Vagina (tissue), 2 donors: Measurements from ENCODE around the gene MYL11. TPM values are rescaled to one million over a fixed set of nuclear protein-coding genes. Genes with fewer than 3 reads are reported as not detected.
A peak's percentile ranks its signal among the peaks of the same experiment; 100 is the strongest.
"Not testable (repeated sequence)": the region's sequence is repeated elsewhere in the genome, so short reads cannot be mapped to it uniquely, and the experiment has no call there.

Source experiments
- DNase-seq, 2 donors: peaks; one replicate each; pipeline ENCODE4 v3.0.0-alpha.2; 2017; ENCODE audit errors: extremely low spot score in 2 of 2
- H3K27ac ChIP-seq: fragments of 200-600 bp; sonication (generic); one replicate; pipeline ENCODE4 v1.5.1; 2019
- H3K27me3 ChIP-seq: fragments of 200-600 bp; sonication (generic); one replicate; pipeline ENCODE4 v1.5.1; 2019
- H3K36me3 ChIP-seq, 2 donors: fragments of 200-600 bp; sonication (generic); one replicate each; pipeline ENCODE4 v1.5.1; 2017 to 2019
- H3K4me1 ChIP-seq: fragments of 200-600 bp; sonication (generic); one replicate; pipeline ENCODE4 v1.5.1; 2019
- H3K4me3 ChIP-seq, 2 donors: fragments of 200-600 bp; sonication (generic); 1 replicate in 1 of 2; 2 replicates in 1 of 2; pipeline ENCODE4 v1.5.1; 2016 to 2019
- H3K9me3 ChIP-seq: fragments of 200-600 bp; sonication (generic); one replicate; pipeline ENCODE4 v1.5.1; 2019
- CTCF ChIP-seq, 3 experiments: fragments of 450-650 bp in 2 of 3; fragments of 200-600 bp in 1 of 3; sonication (generic) in 1 of 3; IDR thresholded peaks; one replicate each; pipeline ENCODE4 v1.5.1; 2017 to 2019; ENCODE audit warnings: antibody characterized with exemption in 3 of 3, mild to moderate bottlenecking in 2 of 3, moderate library complexity in 2 of 3
- POLR2A ChIP-seq, 2 donors: fragments of 450-650 bp; IDR thresholded peaks; one replicate each; pipeline ENCODE4 v1.6.1; 2017; ENCODE audit warnings: antibody characterized with exemption in 2 of 2, mild to moderate bottlenecking in 2 of 2, moderate library complexity in 2 of 2
- POLR2AphosphoS5 ChIP-seq, 2 donors: sonication (generic); formaldehyde crosslinking; IDR thresholded peaks; one replicate each; pipeline ENCODE4 v1.9.0; 2017; ENCODE audit warnings: antibody characterized with exemption in 2 of 2, mild to moderate bottlenecking in 2 of 2, low read depth in 1 of 2; ENCODE audit not compliant: insufficient read depth in 1 of 2
- intact Hi-C: fragments of 100-400 bp; cut with DNase I; formaldehyde crosslinking; loops from one replicate; pipeline ENCODE4 v1.15.1; 2023
- total RNA-seq: library from RNA; depleted of rRNA; stranded (reverse); fragments of >200 nt; gene quantifications from one replicate; pipeline ENCODE4 v1.2.3, GENCODE V29; 2016

The MYL11 gene
- total RNA-seq, 1 donor from 2014 or later = not detected

DNA sequence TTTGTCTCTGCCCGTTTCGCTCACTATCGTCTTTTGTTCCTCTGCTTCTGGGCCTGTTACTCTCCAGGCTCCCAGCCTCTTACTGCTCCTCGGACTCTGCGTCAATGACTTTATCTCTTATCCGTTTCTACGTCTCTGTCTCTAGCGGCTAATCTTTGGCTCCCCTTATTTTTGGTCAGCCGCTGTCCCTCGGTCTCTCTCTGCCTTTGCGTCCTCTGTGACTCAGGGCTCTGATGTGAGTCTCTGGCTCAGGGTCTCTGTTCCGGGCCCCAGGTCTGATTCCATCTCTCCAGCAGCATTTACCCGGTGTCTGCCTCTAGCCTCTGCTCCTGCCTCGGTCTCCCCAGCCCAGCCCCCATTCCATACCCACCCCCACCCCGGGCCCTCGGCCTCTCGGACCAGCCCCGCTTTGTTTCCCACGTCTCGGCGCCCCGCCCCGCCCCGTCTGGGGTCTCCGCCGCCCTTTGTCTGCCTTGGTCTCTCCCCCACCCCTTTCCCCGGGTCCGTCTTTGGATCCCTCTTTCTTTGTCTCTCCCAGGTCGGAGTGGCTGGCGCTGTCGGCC is 20.1 kb downstream of the MYL11 start:
- H3K27ac ChIP-seq = peak overlapping the region; percentile 72
- H3K9me3 ChIP-seq = no peaks in the 10 kb centered on the region
- TF ChIP-seq POLR2AphosphoS5 (IDR thresholded peaks at IDR 0.05; ENCODE audit: insufficient read depth in 1 of 2, low read depth in 1 of 2) (no peak), CTCF (IDR thresholded peaks at IDR 0.05) (no peak)
- H3K27me3 ChIP-seq = no peaks in the 10 kb centered on the region
- no peaks in the 10 kb centered on the region for H3K36me3 ChIP-seq
- no peak for DNase-seq
- H3K4me3 ChIP-seq = peak overlapping the region; percentile 83 to 95
- intact Hi-C loops = no loop called here
- H3K4me1 ChIP-seq = peaks cover 38% of the 10 kb centered on the region

DNA sequence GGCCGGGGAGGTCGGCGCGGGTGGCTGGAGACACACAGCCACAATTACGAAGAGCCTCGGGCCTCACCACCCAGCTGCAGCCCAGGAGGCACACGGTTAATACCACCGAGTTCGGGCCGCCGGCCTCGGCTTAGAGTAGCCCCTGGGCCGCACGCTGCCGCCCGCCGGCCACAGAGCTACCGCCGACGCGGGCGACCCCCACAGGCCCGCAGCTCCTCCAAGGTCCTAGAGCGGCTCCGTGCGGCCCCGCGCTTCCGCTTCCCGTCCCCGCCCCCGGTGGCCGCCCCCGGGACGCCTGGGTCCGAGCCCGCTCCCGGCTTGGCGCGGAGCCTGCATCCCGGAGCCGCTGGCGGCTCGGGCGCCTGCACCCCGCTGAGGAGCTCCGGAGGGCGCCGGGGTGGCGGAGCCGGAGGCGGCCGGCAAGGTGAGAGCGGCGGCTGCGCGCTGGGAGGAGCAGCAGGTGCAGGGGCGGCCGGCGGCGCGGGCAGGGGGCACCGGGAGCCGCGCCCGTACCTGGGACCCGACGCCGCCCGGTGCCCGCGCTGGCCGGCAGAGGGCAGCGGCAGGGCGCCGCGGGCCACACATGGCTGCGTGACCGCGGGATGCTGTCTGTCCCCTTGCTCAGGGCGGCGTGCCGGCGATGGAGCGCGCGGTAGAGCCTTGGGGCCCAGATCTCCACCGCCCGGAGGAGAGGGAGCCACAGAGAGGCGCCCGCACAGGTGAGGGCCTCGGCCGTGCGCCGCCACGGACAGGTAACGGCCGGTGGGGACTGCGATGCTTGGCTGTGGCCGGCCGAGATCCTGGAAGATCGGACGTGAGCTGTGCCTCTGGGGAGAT is 20.8 kb downstream of the MYL11 start, which contains the start of gene ZNF48:
TSS of gene ZNF48 (plus strand) at position 266 of the 837 bp plus-strand sequence. CDS start at position 641, 375 bp downstream.
- intact Hi-C loops = no loop called here
- no peak for DNase-seq
- peaks cover 45% of the 10 kb centered on the region for H3K4me1 ChIP-seq
- no peaks in the 10 kb centered on the region for H3K27me3 ChIP-seq
- TF ChIP-seq POLR2AphosphoS5 (IDR thresholded peaks at IDR 0.05; ENCODE audit: insufficient read depth in 1 of 2, low read depth in 1 of 2) (peak in 1 of 2 donors; percentile 47), POLR2A (IDR thresholded peaks at IDR 0.05) (peak in 1 of 2 donors; percentile 20), CTCF (IDR thresholded peaks at IDR 0.05) (peak in 2 of 3 experiments; percentile 8 to 27)
- H3K27ac ChIP-seq = peak within 1 kb of the TSS; percentile 72
- H3K4me3 ChIP-seq = peak within 1 kb of the TSS; percentile 83 to 95
- H3K36me3 ChIP-seq = no peaks in the 10 kb centered on the region
- H3K9me3 ChIP-seq = no peaks in the 10 kb centered on the region

GRCh38 chr16:30395992-30396585 is 21.5 kb downstream of the MYL11 start:
- TF ChIP-seq POLR2A (IDR thresholded peaks at IDR 0.05) = no peak
- Histone ChIP-seq H3K27ac (peak overlapping the region; percentile 72), H3K4me3 (peak overlapping the region; percentile 83 to 95), H3K27me3 (no peaks in the 10 kb centered on the region), H3K36me3 (no peaks in the 10 kb centered on the region), H3K4me1 (peaks cover 52% of the 10 kb centered on the region), H3K9me3 (no peaks in the 10 kb centered on the region)
- intact Hi-C loops = no loop called here
- no peak for DNase-seq

DNA sequence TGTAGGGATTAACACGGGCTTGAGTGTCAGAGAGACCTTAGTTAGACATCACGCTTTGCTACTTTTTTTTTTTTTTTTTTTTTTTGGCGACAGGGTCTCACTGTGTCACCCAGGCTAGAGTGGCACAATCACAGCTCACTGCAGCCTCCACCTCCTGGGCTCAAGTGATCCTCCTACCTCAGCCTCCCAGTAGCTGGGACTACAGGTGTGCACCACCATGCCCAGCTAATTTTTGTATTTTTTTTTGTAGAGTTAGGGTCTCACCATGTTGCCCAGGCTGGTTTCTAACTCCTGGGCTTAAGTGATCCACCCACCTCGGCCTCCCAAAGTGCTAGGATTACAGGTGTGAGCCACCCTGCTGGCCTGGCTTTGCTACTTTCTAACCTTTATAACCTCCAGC is 22.0 kb downstream of the MYL11 start:
- H3K9me3 ChIP-seq, H3K27ac ChIP-seq, intact Hi-C loops, H3K4me3 ChIP-seq, DNase-seq, H3K27me3 ChIP-seq, H3K36me3 ChIP-seq: not testable (repeated sequence)
- H3K4me1 ChIP-seq = peaks cover 53% of the 10 kb centered on the region

- no peaks in the 10 kb centered on the region for H3K9me3 ChIP-seq
- no peaks in the 10 kb centered on the region for H3K36me3 ChIP-seq
- H3K4me1 ChIP-seq = peaks cover 53% of the 10 kb centered on the region
- DNase-seq = no peak
- no peaks in the 10 kb centered on the region for H3K27me3 ChIP-seq
- no peak overlapping the region for H3K4me3 ChIP-seq
- no peak overlapping the region for H3K27ac ChIP-seq
- TF ChIP-seq POLR2A (IDR thresholded peaks at IDR 0.05) (no peak), POLR2AphosphoS5 (IDR thresholded peaks at IDR 0.05; ENCODE audit: insufficient read depth in 1 of 2, low read depth in 1 of 2) (no peak), CTCF (IDR thresholded peaks at IDR 0.05) (no peak)
- intact Hi-C loops = no loop called here
Observed at GRCh38 chr16:30397056-30397455, 22.5 kb downstream of the MYL11 start.
